Neural progenitor cell (in vitro differentiated cells): Measurements from ENCODE around the gene SKA1.

Experiments used
- CTCF ChIP-seq: fragments of 200-600 bp; sonication (generic); IDR thresholded peaks from 2 replicates; pipeline ENCODE4 v1.5.1; 2017; ENCODE audit warnings: antibody characterized with exemption, mild to moderate bottlenecking
- EZH2 ChIP-seq: fragments of 200-600 bp; sonication (generic); IDR thresholded peaks from 2 replicates; pipeline ENCODE4 v1.6.1; 2017; ENCODE audit warnings: antibody characterized with exemption, mild to moderate bottlenecking, moderate library complexity

DNA sequence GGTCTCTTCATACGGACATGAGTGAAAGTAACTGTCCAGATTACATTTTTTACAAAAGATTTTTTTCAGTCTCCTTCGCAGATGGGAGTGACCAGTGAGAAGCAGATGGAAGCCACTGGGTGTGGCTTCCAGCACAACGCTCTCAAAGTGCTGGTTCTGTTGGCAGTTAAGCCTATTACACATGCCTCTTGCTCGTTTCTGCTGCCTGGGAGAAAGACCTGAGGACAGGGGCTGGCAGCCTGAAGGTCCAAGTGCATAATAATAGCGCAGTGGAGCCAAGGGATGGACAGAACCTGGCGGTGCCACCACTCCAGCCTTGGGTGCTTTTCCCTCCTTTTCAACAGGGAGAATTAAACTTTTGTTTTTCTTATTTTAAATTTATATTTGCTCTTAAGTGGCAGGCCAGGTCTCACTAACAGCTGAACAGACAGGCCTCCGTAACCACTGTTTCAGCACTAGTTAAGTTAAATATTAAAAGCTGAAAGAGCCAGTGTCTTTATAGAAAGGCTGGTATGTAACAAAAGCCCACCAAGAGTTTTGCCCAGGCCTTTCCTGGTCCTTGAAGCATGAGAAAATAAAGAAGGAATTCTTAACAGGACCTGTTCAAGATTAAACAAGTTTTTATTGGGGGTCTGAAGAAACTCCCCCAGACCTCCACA is 1.2 kb upstream of the SKA1 start:
- TF ChIP-seq CTCF: no peak
- no peak for TF ChIP-seq EZH2
